T-helper 1 cell treated with Interleukin-12 subunit alpha and Interleukin-12 subunit beta and Interleukin-4 antibody, amounts not matched to agents 30 ng/mL and 1 ng/mL, for 36 hours (primary cell): ENCODE measurements around the gene TXLNA. TPM values are rescaled to one million over a fixed set of nuclear protein-coding genes. Genes with fewer than 3 reads are reported as not detected.

Source experiments
- intact Hi-C: fragments of 100-400 bp; cut with micrococcal nuclease; formaldehyde crosslinking; loops from one replicate; pipeline ENCODE4 v1.15.1; 2024
- total RNA-seq: library from RNA; stranded (reverse); gene quantifications from 2 replicates; pipeline ENCODE4 v1.2.3, GENCODE V29; 2022

The TXLNA gene
- total RNA-seq, 1 donor from 2014 or later = 97.3 TPM

DNA sequence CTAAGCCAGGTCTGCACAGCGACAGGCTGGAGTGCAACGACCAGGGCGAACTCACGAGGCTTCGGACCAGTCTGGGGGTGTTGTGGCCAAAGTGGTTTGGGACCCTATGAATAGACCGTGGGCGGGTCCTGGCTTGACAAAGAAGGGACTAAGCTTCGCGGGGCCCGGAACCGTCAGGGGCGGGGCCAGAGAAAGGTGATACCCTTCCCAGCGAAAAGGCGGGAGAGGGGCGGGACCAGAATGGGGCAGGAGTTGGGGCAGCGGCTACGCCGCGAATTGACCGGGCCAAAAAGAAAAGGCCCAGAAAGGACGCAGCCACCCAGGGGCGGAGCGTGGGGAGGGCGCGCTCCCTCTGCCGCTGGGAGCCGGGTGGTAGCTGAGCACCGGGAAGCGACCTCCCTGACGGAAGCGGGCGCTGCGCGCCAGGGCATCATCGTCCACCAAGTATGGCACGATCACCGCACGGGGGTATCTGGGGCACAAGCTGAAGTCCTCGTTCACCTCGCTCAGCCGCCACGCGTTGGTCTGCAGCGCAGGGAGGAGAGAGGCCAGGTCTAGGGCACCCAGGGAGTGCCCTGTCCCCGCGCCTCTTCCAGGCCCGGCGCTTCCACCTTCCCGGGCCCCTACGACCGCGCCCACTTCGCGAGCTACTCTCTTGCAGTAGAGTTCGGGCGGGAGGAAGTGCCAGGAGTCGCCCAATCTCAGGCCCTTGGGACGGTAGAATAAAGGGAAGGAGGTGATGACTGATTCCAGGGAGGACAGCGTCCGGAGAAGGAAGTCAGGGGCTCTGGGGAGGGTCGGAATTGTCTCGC, 60.9 kb downstream of the TXLNA start:
- intact Hi-C loops = loop anchor here (2.0 kb wide), 1 partner anchor 18 kb away; the partner anchor contains the start of genes EIF3I and TMEM234

- intact Hi-C loops = loop anchor here (1.0 to 2.0 kb wide), 2 partner anchors 9 to 18 kb away; partner anchors contain the start of genes EIF3I and TMEM234
Measured at GRCh38 chr1:32241001-32241763, 61.7 kb downstream of the TXLNA start.

DNA sequence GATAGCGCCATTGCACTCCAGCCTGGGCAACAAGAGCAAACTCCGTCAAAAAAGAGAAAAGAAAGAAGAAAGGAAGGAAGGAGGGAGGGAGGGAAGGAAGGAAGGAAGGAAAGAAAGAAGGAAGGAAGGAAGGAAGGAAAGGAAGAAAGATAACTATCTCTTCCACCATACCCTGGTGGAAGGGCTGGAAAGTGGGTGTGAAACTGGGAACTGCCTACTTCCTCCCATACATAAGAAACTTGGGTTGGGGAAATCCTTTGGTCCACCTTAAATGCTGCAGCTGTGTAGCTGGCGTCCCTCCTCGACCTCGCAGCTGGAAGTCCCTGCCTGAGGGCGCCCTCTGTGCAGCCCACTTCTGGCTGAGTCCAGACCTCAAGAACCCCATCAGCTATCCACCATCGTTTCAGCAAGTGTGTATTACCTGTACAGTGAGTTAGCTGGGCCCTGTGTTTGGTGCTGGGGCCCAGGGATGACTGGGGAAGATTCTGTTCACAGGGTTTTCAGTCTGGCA, 62.9 kb downstream of the TXLNA start:
- intact Hi-C loops = no loop called here

DNA sequence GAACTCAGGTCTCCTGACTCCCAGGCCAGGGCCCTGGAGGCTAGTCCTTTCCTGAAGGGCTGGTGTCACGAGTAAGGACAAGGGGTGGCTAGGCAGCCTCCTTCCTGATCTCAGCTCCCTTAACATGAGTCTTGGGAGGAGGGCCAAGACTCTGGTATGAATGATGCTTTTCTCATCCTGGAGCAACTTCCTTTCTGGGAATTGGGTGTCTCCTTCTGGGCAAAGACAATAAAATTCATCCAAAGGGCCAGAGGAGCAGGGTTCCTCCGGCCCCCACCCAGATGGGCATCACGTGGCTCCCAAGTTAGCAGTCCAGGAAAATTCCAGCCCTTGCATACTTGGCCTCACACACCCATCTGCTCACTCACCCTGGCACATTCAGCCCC, 67.4 kb downstream of the TXLNA start, which contains the start of gene FAM167B:
TSS of gene FAM167B (plus strand) at position 335 of the 386 bp plus-strand sequence. CDS start 200 bp downstream, outside the sequence.
- intact Hi-C loops = no loop called here

DNA sequence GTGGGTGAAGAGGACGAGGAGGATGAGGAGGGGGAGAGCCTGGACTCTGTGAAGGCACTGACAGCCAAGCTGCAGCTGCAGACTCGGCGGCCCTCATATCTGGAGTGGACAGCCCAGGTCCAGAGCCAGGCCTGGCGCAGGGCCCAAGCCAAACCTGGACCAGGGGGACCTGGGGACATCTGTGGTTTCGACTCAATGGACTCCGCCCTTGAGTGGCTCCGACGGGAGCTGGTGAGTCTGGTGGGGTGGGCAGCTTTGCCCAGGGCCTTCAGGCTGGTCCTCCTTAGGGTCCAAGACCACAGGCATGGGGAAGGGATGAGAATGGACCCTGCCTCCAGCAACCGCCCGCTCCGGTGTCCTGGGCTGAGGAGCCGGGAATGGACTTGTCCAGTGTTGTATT, 68.0 kb downstream of the TXLNA start:
- intact Hi-C loops = no loop called here

Other genes with a start within 250 kb of the TXLNA start
- 572 and 600 TPM in 2 replicates for gene PTP4A2, start 241.3 kb upstream of the TXLNA start, total RNA-seq
- 154 and 158 TPM in 2 replicates for gene KHDRBS1, start 165.8 kb upstream of the TXLNA start, total RNA-seq
- 33.1 and 33.7 TPM in 2 replicates for gene TMEM39B, start 106.7 kb upstream of the TXLNA start, total RNA-seq
- gene KPNA6, start 71.6 kb upstream of the TXLNA start, total RNA-seq = 72.7 and 73.6 TPM in 2 replicates
- gene CCDC28B, start 20.9 kb downstream of the TXLNA start, total RNA-seq = 31.7 and 33.2 TPM in 2 replicates
- 2.5 and 3.6 TPM in 2 replicates for gene IQCC, start 26.0 kb downstream of the TXLNA start, total RNA-seq
- 0.22 TPM in 1 of 2 replicates, not detected in the other for gene DCDC2B, start 29.4 kb downstream of the TXLNA start, total RNA-seq
- gene TMEM234, start 42.7 kb downstream of the TXLNA start, total RNA-seq = 17.1 and 21.7 TPM in 2 replicates
- gene EIF3I, start 42.7 kb downstream of the TXLNA start, total RNA-seq = 196 and 197 TPM in 2 replicates
- gene FAM167B, start 67.5 kb downstream of the TXLNA start, total RNA-seq = 0.22 and 0.68 TPM in 2 replicates
- gene LCK, start 71.6 kb downstream of the TXLNA start, total RNA-seq = 425 and 440 TPM in 2 replicates
- 208 and 210 TPM in 2 replicates for gene HDAC1, start 112.4 kb downstream of the TXLNA start, total RNA-seq
- gene MARCKSL1, start 156.6 kb downstream of the TXLNA start, total RNA-seq = 26.1 and 26.7 TPM in 2 replicates
- 7.1 and 10.0 TPM in 2 replicates for gene FAM229A, start 182.8 kb downstream of the TXLNA start, total RNA-seq
- 0.98 and 1.2 TPM in 2 replicates for gene TSSK3, start 182.9 kb downstream of the TXLNA start, total RNA-seq
- 60.3 and 63.7 TPM in 2 replicates for gene BSDC1, start 214.8 kb downstream of the TXLNA start, total RNA-seq